PC-9 (cell line): Measurements from ENCODE around the gene PARVG.

ENCODE experiments used
- CTCF ChIP-seq: fragments of 200-600 bp; sonication (generic); conservative IDR thresholded peaks from 2 replicates; pipeline ENCODE4 v1.6.1; 2017; ENCODE audit warnings: mixed run types, antibody characterized with exemption, mild to moderate bottlenecking, moderate library complexity
- EZH2 ChIP-seq: fragments of 200-600 bp; sonication (generic); IDR thresholded peaks from 2 replicates; pipeline ENCODE4 v1.8.0; 2017; ENCODE audit warnings: antibody characterized with exemption, low read depth

- TF ChIP-seq CTCF (no peak), EZH2 (no peak)
Measured at GRCh38 chr22:44212936-44213335, 32.2 kb downstream of the PARVG start.
